HG03575 (cell line): Measurements from ENCODE around the gene TAF3.
A peak's percentile ranks its signal among the peaks of the same experiment; 100 is the strongest.

ENCODE experiments used
- ATAC-seq: cut with Tn5 transposase; IDR thresholded peaks from one replicate; pipeline ENCODE4 v1.9.1; 2021; ENCODE audit not compliant: unreplicated experiment, insufficient number of reproducible peaks, low FRiP score; ENCODE audit errors: extremely low read depth

TAF3 gene

DNA sequence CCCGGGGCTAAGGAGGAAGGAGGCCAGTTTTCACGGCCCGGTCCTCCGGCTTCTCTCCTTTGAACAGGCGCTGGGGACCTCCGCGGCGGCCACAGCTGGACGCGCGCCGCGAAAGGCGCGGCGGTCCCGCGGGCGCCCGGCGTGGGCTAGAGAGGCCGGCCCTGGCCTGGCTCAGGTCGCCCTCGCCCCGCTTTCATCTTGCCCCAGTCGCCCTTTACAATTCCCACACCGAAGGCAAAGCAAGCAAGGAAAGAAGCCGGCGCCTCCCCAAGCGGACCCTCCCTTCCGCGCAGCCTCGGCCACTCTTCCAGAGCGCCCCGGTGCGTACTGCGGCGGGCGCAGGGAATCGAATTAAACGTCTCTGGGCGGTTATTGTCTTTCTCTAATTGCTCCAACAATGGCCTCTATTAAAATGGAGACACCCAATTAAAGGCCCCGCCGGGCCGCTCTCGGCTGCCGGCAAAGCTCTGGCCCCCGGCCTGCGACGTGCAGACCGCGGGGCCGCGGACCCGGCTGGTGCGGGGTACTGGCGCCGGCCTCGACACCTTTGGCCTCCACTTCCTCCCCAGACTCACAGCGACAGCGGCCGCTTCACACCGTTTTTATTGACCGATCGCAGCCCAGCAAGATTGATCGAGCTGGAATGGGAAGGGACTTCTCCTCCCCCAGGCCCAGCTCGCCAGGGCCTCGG lies 231.7 kb downstream of the TAF3 start:
- no peak for ATAC-seq

DNA sequence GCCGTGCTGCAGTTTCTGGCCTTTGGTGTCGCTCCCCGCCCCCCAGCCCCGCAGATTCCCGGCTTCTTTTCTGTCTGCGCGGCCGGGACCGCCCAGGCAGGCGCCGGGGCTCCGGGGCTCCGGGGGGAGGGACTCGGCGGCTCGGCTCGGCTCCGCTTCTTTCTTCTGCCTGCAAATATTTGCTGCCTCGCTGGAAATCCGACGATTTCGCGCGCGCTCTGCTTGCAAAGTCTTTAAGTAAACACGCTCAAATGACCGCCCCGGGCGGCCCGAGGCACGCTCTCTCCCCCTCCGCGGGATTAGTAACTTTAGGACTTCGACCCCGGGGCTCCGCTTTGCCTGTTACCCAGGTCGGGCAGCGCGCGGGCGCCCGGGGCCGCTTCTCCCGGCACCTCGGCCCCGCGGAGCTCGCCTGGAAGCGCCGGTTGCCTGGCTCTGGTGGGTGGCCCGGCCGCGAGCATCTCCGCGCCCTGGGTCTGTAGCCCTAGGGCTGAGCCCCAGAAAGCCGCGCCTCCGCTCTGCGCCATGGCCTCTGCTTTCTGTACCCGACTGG lies 232.3 kb downstream of the TAF3 start:
- ATAC-seq: no peak

DNA sequence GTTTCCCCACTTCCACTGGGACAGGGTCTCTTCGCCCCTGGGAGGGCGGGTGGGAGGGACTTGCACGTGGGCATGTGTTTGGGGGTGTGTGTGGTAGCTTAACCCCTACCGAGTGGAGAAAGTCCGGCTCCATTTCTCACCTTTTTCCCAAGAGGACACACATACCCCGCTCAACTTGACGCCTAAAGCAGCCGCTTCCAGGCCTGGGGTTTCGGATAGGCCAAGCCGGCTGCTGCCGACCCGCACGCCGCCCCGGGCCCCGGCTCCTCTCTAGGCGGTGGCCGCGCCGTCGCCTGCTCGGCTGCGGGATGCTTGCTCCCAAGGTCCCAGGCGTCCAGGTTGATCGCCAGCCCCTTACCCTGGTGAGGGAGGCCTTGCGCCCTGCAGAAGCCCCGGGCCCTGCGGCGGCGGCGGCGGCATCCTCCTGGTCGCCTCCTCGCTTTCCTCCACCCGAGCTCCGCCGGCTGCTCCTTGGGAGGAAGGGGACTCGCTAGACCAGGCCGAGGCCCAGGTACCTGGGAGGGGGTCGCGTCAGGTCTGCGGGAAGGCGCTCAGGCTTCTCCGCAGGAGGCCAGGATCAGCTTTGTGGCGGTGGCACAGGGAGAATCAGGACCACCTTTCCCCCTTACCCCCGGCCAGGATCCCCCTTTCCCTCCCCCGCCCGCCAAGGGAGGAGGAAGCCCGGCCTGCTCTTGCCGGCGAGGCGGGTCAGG lies 233.0 kb downstream of the TAF3 start:
- ATAC-seq: no peak

DNA sequence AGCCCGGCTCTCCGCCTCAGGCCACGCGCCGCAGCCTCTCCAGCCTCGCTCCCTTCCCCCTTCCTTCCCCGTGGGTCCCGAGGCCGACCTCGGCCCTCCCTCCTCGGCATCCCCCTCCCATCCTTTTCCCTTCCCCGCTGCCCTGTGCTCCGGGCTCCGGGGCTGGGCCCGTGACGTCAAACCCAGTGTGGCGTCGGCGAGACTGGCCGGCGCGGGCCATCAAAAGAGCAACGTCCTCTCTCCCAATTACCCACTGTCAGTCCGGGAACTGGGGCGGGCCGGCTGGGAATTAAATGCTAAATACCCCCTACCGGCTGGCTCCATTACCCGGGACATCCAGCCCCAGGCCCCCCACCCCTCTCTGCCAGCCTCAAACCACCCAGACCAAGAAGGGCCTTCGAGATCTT lies 233.5 kb downstream of the TAF3 start:
- no peak for ATAC-seq

DNA sequence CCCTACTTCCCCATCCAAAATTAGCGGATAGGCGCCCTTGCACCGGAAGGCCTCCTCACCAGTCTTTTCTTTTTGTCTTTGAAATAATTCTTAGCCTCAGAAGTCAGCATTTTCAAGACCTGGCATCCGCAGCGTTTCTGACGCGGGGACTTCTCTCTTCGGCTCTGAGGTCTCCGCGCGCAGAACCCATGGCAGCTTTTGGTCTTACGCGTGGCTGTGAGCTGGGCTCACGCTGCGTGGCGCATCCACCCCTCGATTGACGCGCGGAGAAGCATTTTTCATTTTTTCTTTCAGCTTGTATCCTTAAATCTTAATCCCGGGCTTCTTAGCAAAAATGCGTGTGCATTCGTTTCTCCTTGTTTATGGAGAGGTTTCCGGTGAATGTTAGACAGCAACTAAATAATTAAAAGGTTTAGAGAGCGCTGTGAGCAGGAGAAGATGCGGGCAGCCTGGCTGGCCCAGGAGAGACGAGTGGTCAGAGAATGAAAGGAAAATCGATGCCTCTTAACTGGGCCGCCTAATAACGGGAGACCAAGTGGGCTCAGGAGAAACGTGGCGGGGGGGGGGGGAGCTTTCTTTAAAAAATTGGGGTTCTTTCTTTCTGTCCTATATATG lies 234.1 kb downstream of the TAF3 start:
- no peak for ATAC-seq

DNA sequence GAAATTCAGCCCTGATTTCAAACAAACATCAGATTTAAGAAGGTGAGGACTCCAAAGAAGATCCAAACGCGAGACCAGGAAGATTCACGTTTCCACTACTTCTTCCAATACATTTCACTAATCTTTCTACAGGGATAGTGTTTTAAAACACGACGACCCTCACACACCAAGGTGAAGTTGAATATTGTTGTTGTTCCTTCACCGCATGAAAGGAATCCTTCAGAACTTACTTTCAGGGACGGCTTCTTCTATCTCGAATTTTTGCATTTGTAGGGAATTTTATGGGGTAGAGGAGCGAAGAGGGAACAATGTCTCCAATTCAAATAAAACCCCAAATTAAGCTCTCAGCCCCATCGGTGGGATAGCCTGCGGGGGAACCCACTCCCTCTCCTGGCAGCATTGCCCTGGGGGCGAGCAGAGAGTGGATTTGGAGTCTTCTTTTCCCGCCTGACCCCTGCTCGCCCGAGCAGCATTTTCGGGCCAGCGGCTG lies 234.7 kb downstream of the TAF3 start:
- no peak for ATAC-seq

DNA sequence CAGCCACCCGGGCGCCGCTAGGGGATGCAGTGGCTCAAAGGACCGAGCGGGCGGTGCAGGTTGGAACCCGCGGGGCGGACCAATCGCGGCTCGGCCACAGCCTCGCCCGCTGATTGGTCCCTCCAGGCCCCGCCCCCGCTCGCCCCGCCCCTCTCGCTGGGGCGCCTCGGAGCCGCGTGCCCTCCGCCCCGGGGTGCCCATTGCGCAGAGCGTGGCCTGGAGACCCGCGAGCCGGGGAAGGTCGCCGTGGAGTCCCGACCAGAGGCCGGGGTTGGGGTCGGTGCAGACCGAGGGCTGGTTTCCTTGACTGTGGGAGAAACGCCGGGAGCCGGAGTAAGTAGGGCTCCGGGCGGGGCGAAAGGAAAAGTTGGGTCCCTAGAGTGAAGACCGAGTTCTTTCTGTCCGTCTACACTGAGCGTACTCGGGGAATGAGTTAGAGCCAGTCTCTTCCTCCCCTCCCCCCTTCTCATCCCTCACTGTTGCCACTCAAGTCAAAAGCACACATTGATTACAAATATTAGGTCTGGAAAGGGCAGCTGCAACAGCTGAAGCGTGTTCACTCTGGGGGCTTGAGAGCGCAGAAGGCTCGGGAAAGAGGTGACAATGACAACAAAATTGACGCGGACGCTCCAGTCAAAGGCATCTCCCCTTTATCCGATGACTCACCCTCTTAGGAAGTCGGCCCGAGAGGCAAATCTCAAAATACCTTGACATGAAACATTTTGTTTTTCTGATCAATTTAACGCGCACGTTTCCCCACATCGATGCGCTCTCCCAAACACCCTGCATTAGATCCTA lies 235.3 kb downstream of the TAF3 start:
- peak; percentile 40 for ATAC-seq

DNA sequence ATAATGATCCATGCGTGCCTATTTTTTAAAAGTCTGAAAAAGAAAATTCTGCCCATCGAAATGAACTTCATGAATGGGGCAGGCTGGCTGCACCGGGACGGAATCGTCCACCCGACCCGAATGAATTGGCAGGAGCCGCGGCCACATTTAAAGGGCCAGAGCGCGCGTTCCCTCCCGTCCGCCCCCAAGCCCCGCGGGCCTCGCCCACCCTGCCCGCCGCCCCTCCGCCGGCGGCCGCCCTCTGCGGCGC lies 235.9 kb downstream of the TAF3 start:
- no peak for ATAC-seq

DNA sequence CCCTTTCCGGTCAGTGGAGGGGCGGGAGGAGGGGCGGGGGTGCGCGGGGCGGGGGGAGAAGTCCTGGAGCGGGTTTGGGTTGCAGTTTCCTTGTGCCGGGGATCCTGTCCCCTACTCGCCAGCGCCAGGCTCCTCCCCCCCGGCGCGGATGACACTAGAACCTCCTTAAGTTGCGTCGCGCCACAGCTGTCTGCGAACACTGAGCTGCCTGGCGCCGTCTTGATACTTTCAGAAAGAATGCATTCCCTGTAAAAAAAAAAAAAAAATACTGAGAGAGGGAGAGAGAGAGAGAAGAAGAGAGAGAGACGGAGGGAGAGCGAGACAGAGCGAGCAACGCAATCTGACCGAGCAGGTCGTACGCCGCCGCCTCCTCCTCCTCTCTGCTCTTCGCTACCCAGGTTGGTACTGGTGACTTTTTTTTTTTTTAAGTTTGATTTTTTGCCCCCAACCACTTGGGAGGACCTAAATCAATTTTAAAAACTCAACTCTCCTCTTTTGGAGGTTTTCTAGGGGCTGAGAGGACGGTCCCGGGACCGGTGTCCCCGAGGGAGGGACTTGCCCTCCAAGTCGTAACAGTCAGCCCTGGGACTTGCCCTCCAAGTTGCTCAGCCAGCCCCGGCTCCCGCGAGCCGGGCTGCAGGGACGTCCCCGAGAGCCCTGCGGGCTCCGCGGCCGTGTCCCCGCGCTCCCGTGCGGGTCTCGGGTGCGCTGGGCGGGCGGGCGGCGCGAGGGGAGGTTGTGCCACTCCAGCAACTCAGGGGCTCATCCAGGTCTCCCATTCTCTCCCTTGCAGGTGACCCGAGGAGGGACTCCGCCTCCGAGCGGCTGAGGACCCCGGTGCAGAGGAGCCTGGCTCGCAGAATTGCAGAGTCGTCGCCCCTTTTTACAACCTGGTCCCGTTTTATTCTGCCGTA lies 236.4 kb downstream of the TAF3 start, which contains the start of gene GATA3:
Gene GATA3 (plus strand): TSS at position 195 of the 914 bp plus-strand sequence. CDS start 968 bp downstream, outside the sequence.
- ATAC-seq: no peak

DNA sequence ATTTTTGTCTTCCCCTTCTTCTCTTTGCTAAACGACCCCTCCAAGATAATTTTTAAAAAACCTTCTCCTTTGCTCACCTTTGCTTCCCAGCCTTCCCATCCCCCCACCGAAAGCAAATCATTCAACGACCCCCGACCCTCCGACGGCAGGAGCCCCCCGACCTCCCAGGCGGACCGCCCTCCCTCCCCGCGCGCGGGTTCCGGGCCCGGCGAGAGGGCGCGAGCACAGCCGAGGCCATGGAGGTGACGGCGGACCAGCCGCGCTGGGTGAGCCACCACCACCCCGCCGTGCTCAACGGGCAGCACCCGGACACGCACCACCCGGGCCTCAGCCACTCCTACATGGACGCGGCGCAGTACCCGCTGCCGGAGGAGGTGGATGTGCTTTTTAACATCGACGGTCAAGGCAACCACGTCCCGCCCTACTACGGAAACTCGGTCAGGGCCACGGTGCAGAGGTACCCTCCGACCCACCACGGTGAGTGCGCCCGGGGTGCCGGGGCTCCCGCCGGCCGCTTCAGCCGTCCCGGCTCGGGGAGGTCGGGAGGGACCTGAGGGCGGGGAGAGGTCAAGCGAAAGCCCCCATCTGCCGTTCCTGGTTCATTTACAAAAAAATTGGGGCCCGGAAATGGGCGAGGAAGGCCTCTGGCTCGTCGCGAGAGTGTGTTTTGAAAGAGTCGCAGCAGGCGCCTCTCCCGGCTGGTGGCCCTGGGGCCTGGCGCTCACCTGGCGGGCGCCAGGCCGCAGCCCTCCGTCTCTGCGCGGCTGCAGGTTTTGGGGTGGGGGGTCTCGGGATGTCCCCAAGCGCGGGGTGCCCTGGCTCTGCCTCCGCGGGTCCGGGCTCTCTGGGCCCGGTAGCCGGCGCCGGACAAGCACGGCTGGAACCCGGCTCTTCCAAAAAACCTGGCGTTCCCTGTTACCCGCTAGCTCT lies 237.4 kb downstream of the TAF3 start:
- no peak for ATAC-seq

DNA sequence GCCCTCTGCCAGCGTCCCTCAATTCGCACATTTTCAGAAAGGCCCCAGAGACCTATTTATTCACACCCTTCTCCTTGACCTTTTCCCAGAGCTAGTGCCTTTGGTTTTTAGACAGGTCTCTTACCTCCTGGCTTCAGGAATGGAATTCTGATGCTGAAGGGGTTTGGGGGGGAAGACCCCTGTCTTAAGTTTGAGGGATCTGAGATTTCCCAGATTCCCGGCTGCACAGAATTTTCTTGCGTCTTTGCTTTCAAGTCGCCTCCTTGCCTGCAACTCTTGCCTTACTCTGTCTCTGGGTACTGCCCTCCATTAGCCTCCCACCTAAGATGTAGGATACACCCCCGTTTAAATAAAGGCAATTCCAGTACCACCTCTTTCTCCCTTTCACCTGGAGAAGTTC lies 238.1 kb downstream of the TAF3 start:
- ATAC-seq: no peak

DNA sequence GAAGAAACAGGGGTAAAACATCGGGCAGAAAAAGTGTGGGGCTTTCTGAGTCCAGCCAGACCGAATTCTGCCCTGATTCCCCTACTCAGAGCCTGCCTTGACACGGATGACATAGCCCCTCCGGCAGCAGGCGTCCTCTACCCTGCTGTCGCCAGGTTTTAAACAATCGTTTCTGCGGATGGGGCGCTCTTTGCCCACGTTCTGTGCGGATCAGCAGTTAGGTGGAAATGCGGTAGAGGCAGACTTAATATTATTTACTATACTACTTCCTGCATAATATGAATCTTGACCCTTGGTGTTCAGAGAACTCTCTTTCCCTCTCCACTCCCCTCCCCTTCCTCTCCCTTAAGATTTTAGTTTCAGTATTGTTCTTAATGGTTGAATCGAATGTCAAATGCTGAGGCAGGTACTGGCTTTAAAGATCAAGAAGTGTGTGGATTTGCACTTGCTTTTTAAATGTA lies 238.6 kb downstream of the TAF3 start:
- peak; percentile 23 for ATAC-seq

DNA sequence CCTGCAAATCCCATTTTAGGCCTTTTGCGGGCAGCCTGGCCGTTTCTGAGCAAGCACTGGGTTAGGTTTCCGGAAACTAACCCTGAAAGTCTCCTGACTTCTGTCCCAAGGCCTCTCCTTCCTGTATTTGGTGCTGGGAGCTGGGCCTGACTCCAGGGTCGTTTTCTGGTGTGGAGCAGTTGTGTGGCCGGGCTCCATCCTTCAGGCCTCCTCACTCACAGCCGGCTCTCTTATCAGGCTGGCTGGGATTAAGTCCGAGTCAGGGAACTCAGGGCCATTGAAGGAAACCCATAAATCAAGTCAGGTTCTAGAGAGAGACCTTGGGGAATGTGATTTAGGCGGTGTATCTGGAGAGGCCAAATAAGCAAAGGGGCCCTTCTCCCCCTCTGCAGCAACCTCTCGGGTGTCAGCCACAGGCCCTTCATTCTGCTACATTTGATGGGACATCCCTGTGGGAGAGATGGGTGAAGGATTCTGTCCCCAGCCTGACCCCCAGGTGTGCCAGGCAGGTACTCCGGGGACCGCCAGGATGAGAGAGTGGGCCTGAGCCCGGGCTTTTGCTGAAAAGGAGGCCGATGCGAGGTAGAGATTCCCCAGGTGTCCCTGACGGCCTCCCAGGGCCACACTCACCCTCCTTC lies 239.4 kb downstream of the TAF3 start:
- no peak for ATAC-seq

DNA sequence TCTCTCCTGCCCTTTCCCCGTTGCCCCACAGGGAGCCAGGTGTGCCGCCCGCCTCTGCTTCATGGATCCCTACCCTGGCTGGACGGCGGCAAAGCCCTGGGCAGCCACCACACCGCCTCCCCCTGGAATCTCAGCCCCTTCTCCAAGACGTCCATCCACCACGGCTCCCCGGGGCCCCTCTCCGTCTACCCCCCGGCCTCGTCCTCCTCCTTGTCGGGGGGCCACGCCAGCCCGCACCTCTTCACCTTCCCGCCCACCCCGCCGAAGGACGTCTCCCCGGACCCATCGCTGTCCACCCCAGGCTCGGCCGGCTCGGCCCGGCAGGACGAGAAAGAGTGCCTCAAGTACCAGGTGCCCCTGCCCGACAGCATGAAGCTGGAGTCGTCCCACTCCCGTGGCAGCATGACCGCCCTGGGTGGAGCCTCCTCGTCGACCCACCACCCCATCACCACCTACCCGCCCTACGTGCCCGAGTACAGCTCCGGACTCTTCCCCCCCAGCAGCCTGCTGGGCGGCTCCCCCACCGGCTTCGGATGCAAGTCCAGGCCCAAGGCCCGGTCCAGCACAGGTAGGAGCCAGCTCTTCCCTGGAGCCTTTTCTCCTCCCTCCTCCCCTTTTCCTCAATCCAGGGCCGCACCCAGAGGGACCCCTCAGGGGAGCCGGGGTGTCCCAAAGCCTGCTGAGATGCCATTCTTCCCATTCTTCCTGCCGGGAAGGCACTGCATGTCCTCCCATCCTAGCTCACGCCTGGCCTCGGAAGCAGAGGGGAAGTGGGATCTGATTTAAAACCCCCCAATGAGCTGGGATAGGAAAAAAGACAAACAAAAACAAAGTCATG lies 240.2 kb downstream of the TAF3 start:
- ATAC-seq: no peak

DNA sequence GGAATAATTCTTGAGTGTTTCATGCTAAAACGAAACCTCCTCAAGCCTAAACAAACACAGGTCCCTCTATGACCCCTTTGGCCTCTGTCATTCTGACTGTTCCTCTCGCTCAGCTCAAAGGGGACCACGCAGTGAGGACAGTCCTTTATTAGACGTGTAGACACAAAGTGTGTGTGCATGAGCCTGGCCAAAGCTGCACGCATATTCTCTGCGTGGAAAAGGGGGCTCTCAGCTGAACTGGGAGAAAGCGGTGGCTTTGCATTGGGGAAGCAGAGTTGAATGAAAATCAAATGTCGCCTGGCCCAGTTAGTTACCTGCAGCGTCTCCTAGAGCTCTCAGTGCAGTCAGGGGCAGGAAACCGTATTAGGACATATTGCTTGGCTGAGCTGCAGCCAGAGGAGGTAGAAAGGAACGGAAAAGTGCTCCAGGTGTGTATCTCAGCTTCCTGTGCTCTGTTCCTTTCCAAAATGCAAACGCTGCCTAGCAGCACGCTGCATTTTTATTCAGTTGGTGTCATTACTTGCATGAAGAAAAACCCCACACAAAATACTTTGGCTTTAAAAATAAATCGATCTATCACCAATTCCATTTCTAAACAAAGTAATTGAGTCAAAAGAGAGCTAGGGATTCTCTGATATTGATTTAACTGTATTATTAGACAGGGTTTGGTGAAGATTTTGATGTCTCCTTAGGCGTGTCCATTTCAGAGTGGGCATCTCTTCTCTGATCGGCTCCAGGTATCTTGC lies 241.1 kb downstream of the TAF3 start:
- ATAC-seq: no peak
